Neural cell (in vitro differentiated cells): ENCODE results near the gene MAEA. TPM values are rescaled to one million over a fixed set of nuclear protein-coding genes. Genes with fewer than 3 reads are reported as not detected.

ENCODE experiments used
- H2AFZ ChIP-seq: fragments of 200-600, 300-800 bp; sonication (generic), shearing (Covaris generic); 2 replicates; pipeline ENCODE4 v1.6.0; 2014; ENCODE audit warnings: low read depth, mild to moderate bottlenecking, antibody characterized with exemption, low read length, moderate library complexity
- H3F3A ChIP-seq: fragments of 200-600 bp; shearing (Covaris generic); 2 replicates; pipeline ENCODE4 v1.6.1; 2016; ENCODE audit warnings: mild to moderate bottlenecking, moderate library complexity, mixed read lengths, antibody characterized with exemption, low read length; ENCODE audit not compliant: insufficient read depth, poor library complexity, severe bottlenecking
- H3K27ac ChIP-seq: fragments of 200-600, 300-800 bp; sonication (generic), shearing (Covaris generic); 2 replicates; pipeline ENCODE4 v1.5.1; 2014; ENCODE audit warnings: mild to moderate bottlenecking, low read length, moderate library complexity
- H3K27me3 ChIP-seq: fragments of 300-800, 200-600 bp; sonication (generic), shearing (Covaris generic); 2 replicates; pipeline ENCODE4 v1.6.0; 2014; ENCODE audit warnings: mild to moderate bottlenecking, low read depth, low read length, moderate library complexity; ENCODE audit not compliant: insufficient read depth
- H3K36me3 ChIP-seq: fragments of 300-800, 200-600 bp; sonication (generic), shearing (Covaris generic); 2 replicates; pipeline ENCODE4 v1.5.1; 2014; ENCODE audit warnings: mild to moderate bottlenecking, antibody characterized with exemption, low read length, moderate library complexity; ENCODE audit not compliant: insufficient read depth
- H3K4me2 ChIP-seq: fragments of 300-800, 200-600 bp; sonication (generic), shearing (Covaris generic); 2 replicates; pipeline ENCODE4 v1.6.0; 2014; ENCODE audit warnings: mild to moderate bottlenecking, low read length
- H3K4me3 ChIP-seq: fragments of 300-800, 200-600 bp; sonication (generic), shearing (Covaris generic); 2 replicates; pipeline ENCODE4 v1.5.1; 2014; ENCODE audit warnings: mild to moderate bottlenecking, low read length, moderate library complexity
- H3K79me2 ChIP-seq: fragments of 200-600 bp; shearing (Covaris generic); replicated peaks from 2 replicates; pipeline ENCODE4 v1.6.0; 2014; ENCODE audit warnings: mild to moderate bottlenecking, low read length, moderate library complexity; ENCODE audit not compliant: insufficient read depth
- H3K9ac ChIP-seq: fragments of 300-800, 200-600 bp; sonication (generic), shearing (Covaris generic); 2 replicates; pipeline ENCODE4 v1.6.1; 2016; ENCODE audit warnings: mild to moderate bottlenecking, low read length, mixed read lengths
- H3K9me2 ChIP-seq: fragments of 200-600 bp; shearing (Covaris generic); 2 replicates; pipeline ENCODE4 v1.6.1; 2016; ENCODE audit warnings: mild to moderate bottlenecking, low read length, mixed read lengths; ENCODE audit not compliant: insufficient read depth
- H3K9me3 ChIP-seq: fragments of 200-600, 300-800 bp; sonication (generic), shearing (Covaris generic); 2 replicates; pipeline ENCODE4 v1.6.1; 2016; ENCODE audit warnings: mild to moderate bottlenecking, mixed run types, low read length, moderate library complexity, mixed read lengths
- H4K20me1 ChIP-seq: fragments of 200-600 bp; shearing (Covaris generic); 2 replicates; pipeline ENCODE4 v1.6.1; 2016; ENCODE audit warnings: mild to moderate bottlenecking, mixed run types; ENCODE audit not compliant: insufficient read depth
- CTCF ChIP-seq: fragments of 450-650 bp; IDR thresholded peaks from 2 replicates; pipeline ENCODE4 v1.5.1; 2014; ENCODE audit warnings: antibody characterized with exemption, mild to moderate bottlenecking, moderate library complexity; ENCODE audit not compliant: poor library complexity, severe bottlenecking
- EP300 ChIP-seq: fragments of 450-650 bp; conservative IDR thresholded peaks from 2 replicates; pipeline ENCODE4 v1.6.1; 2014; ENCODE audit warnings: antibody characterized with exemption, mild to moderate bottlenecking, moderate library complexity; ENCODE audit not compliant: poor library complexity, severe bottlenecking
- EZH2 ChIP-seq: fragments of 200-600, 300-800 bp; shearing (Covaris generic), sonication (generic); IDR thresholded peaks from 2 replicates; pipeline ENCODE4 v1.6.1; 2014; ENCODE audit warnings: antibody characterized with exemption, low read length, borderline replicate concordance, mild to moderate bottlenecking; ENCODE audit not compliant: insufficient read depth, poor library complexity, severe bottlenecking
- MXI1 ChIP-seq: fragments of 450-650 bp; conservative IDR thresholded peaks from 2 replicates; pipeline ENCODE4 v1.6.1; 2014; ENCODE audit warnings: antibody characterized with exemption, mild to moderate bottlenecking; ENCODE audit not compliant: poor library complexity, severe bottlenecking
- POLR2AphosphoS5 ChIP-seq: IDR thresholded peaks from 2 replicates; pipeline ENCODE4 v1.6.1; 2012
- REST ChIP-seq: IDR thresholded peaks from 2 replicates; pipeline ENCODE4 v1.6.1; 2012; ENCODE audit warnings: borderline replicate concordance
- SMC3 ChIP-seq: fragments of 450-650 bp; conservative IDR thresholded peaks from 2 replicates; pipeline ENCODE4 v1.6.1; 2014; ENCODE audit warnings: antibody characterized with exemption, mild to moderate bottlenecking, moderate library complexity; ENCODE audit not compliant: poor library complexity
- TAF1 ChIP-seq: IDR thresholded peaks from 2 replicates; pipeline ENCODE4 v1.6.1; 2012; ENCODE audit warnings: low read depth
- polyA plus RNA-seq: library from polyadenylated mRNA; depleted of rRNA; stranded (reverse); fragments of >200 nt; gene quantifications from 2 replicates; pipeline ENCODE4 v1.2.3, GENCODE V29; 2014

The MAEA gene
- polyA plus RNA-seq, 1 donor from 2014 or later, result 106 TPM

- Histone ChIP-seq H3K79me2 (peaks cover 13% of the 10 kb centered on the region), H3K4me2 (no peak overlapping the region), H2AFZ (no peak overlapping the region), H3K36me3 (peaks cover 7% of the 10 kb centered on the region), H3K9ac (no peak overlapping the region), H3K4me3 (no peak overlapping the region), H3F3A (no peaks in the 10 kb centered on the region), H3K27me3 (no peaks in the 10 kb centered on the region), H4K20me1 (no peaks in the 10 kb centered on the region), H3K9me2 (no peaks in the 10 kb centered on the region), H3K27ac (no peak overlapping the region), H3K9me3 (no peaks in the 10 kb centered on the region)
- no peak for TF ChIP-seq MXI1
- no peak for TF ChIP-seq SMC3
- TF ChIP-seq POLR2AphosphoS5, result no peak
These were observed 21.3 kb downstream of the MAEA start for GRCh38 chr4:1310796-1311631.

GRCh38 chr4:1312821-1313640 is 23.3 kb downstream of the MAEA start:
- H3K9me2 ChIP-seq, result no peaks in the 10 kb centered on the region
- TF ChIP-seq EZH2 (no peak), POLR2AphosphoS5 (no peak), EP300 (no peak), REST (no peak), SMC3 (no peak), MXI1 (no peak), CTCF (no peak), TAF1 (no peak)
- peaks cover 7% of the 10 kb centered on the region for H3K36me3 ChIP-seq
- H4K20me1 ChIP-seq, result no peaks in the 10 kb centered on the region
- H3K9ac ChIP-seq, result no peak overlapping the region
- no peaks in the 10 kb centered on the region for H3K27me3 ChIP-seq
- H2AFZ ChIP-seq, result no peak overlapping the region
- no peak overlapping the region for H3K4me3 ChIP-seq
- no peak overlapping the region for H3K4me2 ChIP-seq
- no peaks in the 10 kb centered on the region for H3K9me3 ChIP-seq
- peaks cover 3% of the 10 kb centered on the region for H3K79me2 ChIP-seq
- H3F3A ChIP-seq, result no peaks in the 10 kb centered on the region
- H3K27ac ChIP-seq, result no peak overlapping the region
